Activated naive CD8-positive, alpha-beta T cell treated with anti-CD3 and anti-CD28 coated beads, Interleukin-2, amount 10 ng/mL, durations not matched to agents 7 days and 5 days (primary cell): ENCODE measurements around the gene MYO18A. TPM values are rescaled to one million over a fixed set of nuclear protein-coding genes. Genes with fewer than 3 reads are reported as not detected.

Experiments used
- ATAC-seq: fragments of 150-1000 bp; cut with Tn5 transposase; one replicate; pipeline ENCODE4 v1.10.0; 2021; ENCODE audit warnings: low read depth, moderate library complexity
- POLR2A ChIA-PET: fragments of 350-600 bp; sonication (Branson Sonifier 250); formaldehyde crosslinking; loops from one replicate; lab custom pipeline; 2021; ENCODE audit warnings: antibody characterized with exemption; lab: Charles Lee
- DNase-seq: peaks from one replicate; pipeline ENCODE4 v3.0.0; 2021
- H3K27ac Mint-ChIP-seq: one replicate; pipeline ENCODE4 v1.8.0; 2022; ENCODE audit warnings: mild to moderate bottlenecking, mixed read lengths
- H3K27me3 Mint-ChIP-seq: one replicate; pipeline ENCODE4 v1.8.0; 2022; ENCODE audit warnings: mild to moderate bottlenecking, moderate library complexity, mixed read lengths
- H3K36me3 Mint-ChIP-seq: one replicate; pipeline ENCODE4 v1.8.0; 2021; ENCODE audit warnings: mild to moderate bottlenecking, mixed read lengths
- H3K4me1 Mint-ChIP-seq: one replicate; pipeline ENCODE4 v1.8.0; 2021; ENCODE audit warnings: mixed read lengths
- H3K4me3 Mint-ChIP-seq: one replicate; pipeline ENCODE4 v1.8.0; 2022; ENCODE audit warnings: mild to moderate bottlenecking, moderate library complexity, mixed read lengths
- H3K9me3 Mint-ChIP-seq: one replicate; pipeline ENCODE4 v1.8.0; 2021; ENCODE audit warnings: mixed read lengths
- total RNA-seq, 2 experiments: library from RNA; stranded (reverse); gene quantifications; one replicate each; pipeline ENCODE4 v1.2.3, GENCODE V29; 2021

The MYO18A gene
- total RNA-seq, 2 experiments from 2014 or later: 79.7 to 80.6 TPM

- peaks cover 11% of the 10 kb centered on the region for H3K4me1 Mint-ChIP-seq
- H3K36me3 Mint-ChIP-seq: no peaks in the 10 kb centered on the region
- no peak for ATAC-seq
- no peak overlapping the region for H3K4me3 Mint-ChIP-seq
- no peak overlapping the region for H3K27ac Mint-ChIP-seq
- no peak for DNase-seq
- POLR2A ChIA-PET: no interaction called here
- peaks cover 18% of the 10 kb centered on the region for H3K27me3 Mint-ChIP-seq
- no peaks in the 10 kb centered on the region for H3K9me3 Mint-ChIP-seq
Observed at GRCh38 chr17:29045026-29045425, 135.2 kb downstream of the MYO18A start.

DNA sequence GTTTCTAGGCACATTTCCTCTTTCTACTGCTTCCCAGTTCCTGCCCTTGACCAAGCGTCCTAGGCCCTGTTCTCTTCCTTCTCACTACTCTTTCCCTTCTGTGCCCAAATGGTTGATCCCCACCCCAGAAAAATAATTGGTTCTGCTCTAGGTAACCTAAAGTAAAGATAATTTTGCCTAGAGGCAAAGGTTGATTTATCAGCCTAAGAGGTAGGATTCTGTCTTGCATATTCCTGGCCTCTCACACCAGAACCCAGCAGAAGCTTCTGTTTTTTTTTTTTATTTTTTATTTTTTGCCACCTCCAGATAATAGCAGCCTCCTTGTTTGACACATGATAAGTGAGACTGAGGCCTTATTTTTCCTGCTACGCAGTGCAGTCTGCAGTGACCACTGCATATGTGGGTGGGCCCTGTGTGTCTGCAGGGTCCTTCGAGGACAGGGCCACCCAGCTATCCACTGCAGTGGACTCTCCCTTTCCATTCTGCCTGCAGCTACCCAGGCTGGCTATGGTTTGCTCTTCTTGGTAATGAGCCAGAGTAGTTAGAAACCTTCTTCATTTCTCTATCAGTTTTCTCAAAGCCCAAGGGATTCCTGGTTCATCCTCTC lies 136.6 kb downstream of the MYO18A start:
- Mint-ChIP-seq H3K4me1 (peaks cover 11% of the 10 kb centered on the region), H3K27me3 (peaks cover 13% of the 10 kb centered on the region), H3K4me3 (no peak overlapping the region), H3K36me3 (no peaks in the 10 kb centered on the region), H3K27ac (no peak overlapping the region), H3K9me3 (no peaks in the 10 kb centered on the region)
- POLR2A ChIA-PET: no interaction called here
- DNase-seq (no peak), ATAC-seq (no peak)

- no peak within 1 kb of the TSS for H3K4me3 Mint-ChIP-seq
- POLR2A ChIA-PET: no interaction called here
- ATAC-seq (no peak), DNase-seq (no peak)
- no peaks in the 10 kb centered on the region for H3K36me3 Mint-ChIP-seq
- H3K27me3 Mint-ChIP-seq: peaks cover 9% of the 10 kb centered on the region
- no peaks in the 10 kb centered on the region for H3K9me3 Mint-ChIP-seq
- peaks cover 11% of the 10 kb centered on the region for H3K4me1 Mint-ChIP-seq
- no peak within 1 kb of the TSS for H3K27ac Mint-ChIP-seq
Observed at GRCh38 chr17:29042679-29043538, 137.3 kb downstream of the MYO18A start, which contains the start of gene PIPOX. PIPOX (plus strand) TSS chr17:29043141; CDS start chr17:29043226, 85 bp downstream.

- H3K27ac Mint-ChIP-seq: no peak overlapping the region
- peaks cover 9% of the 10 kb centered on the region for H3K27me3 Mint-ChIP-seq
- H3K4me3 Mint-ChIP-seq: no peak overlapping the region
- H3K36me3 Mint-ChIP-seq: no peaks in the 10 kb centered on the region
- POLR2A ChIA-PET: no interaction called here
- H3K9me3 Mint-ChIP-seq: no peaks in the 10 kb centered on the region
- no peak for ATAC-seq
- H3K4me1 Mint-ChIP-seq: peaks cover 11% of the 10 kb centered on the region
- no peak for DNase-seq
Observed at GRCh38 chr17:29042026-29042678, 138.0 kb downstream of the MYO18A start.

DNA sequence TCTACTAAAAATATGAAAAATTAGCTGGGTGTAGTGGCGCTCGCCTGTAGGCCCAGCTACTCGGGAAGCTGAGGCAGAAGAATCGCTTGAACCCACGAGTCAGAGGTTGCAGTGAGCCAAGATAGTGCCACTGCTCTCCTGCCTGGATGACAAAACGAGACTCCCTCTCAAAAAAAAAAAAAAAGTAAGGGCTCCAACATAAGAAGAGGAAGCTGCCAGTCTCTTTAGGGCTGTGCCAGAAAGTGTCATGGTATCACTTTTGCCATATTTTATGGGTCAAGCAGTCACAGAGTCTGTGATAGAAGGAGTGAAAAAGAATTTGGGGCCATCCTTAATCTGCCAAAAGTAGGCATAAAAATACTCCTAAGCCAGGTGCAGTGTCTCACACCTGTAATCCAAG lies 138.6 kb downstream of the MYO18A start:
- Mint-ChIP-seq H3K27me3 (peaks cover 6% of the 10 kb centered on the region), H3K27ac (no peak overlapping the region), H3K4me3 (no peak overlapping the region), H3K9me3 (no peaks in the 10 kb centered on the region), H3K36me3 (no peaks in the 10 kb centered on the region), H3K4me1 (peaks cover 11% of the 10 kb centered on the region)
- ATAC-seq (no peak), DNase-seq (no peak)
- POLR2A ChIA-PET: no interaction called here

- ATAC-seq (no peak), DNase-seq (no peak)
- peaks cover 11% of the 10 kb centered on the region for H3K4me1 Mint-ChIP-seq
- H3K4me3 Mint-ChIP-seq: no peak overlapping the region
- POLR2A ChIA-PET: no interaction called here
- no peak overlapping the region for H3K27ac Mint-ChIP-seq
- H3K27me3 Mint-ChIP-seq: peaks cover 6% of the 10 kb centered on the region
- no peaks in the 10 kb centered on the region for H3K36me3 Mint-ChIP-seq
- no peaks in the 10 kb centered on the region for H3K9me3 Mint-ChIP-seq
Observed at GRCh38 chr17:29041091-29041490, 139.1 kb downstream of the MYO18A start.

- DNase-seq (no peak), ATAC-seq (no peak)
- H3K4me1 Mint-ChIP-seq: peaks cover 11% of the 10 kb centered on the region
- peaks cover 3% of the 10 kb centered on the region for H3K9me3 Mint-ChIP-seq
- peaks cover 2% of the 10 kb centered on the region for H3K36me3 Mint-ChIP-seq
- H3K4me3 Mint-ChIP-seq: no peak overlapping the region
- POLR2A ChIA-PET: no interaction called here
- H3K27ac Mint-ChIP-seq: no peak overlapping the region
- H3K27me3 Mint-ChIP-seq: peaks cover 11% of the 10 kb centered on the region
Observed at GRCh38 chr17:29039764-29040598, 140.2 kb downstream of the MYO18A start.

GRCh38 chr17:29038085-29038795 lies 142.0 kb downstream of the MYO18A start:
- Mint-ChIP-seq H3K27me3 (peaks cover 20% of the 10 kb centered on the region), H3K36me3 (peaks cover 2% of the 10 kb centered on the region), H3K9me3 (peaks cover 10% of the 10 kb centered on the region), H3K27ac (no peak overlapping the region), H3K4me3 (no peak overlapping the region), H3K4me1 (peaks cover 8% of the 10 kb centered on the region)
- no peak for DNase-seq
- POLR2A ChIA-PET: no interaction called here
- ATAC-seq: no peak

GRCh38 chr17:29037739-29038084 lies 142.5 kb downstream of the MYO18A start:
- no peak overlapping the region for H3K4me3 Mint-ChIP-seq
- peaks cover 4% of the 10 kb centered on the region for H3K4me1 Mint-ChIP-seq
- no peak overlapping the region for H3K27ac Mint-ChIP-seq
- peaks cover 23% of the 10 kb centered on the region for H3K27me3 Mint-ChIP-seq
- no peak for ATAC-seq
- no peak for DNase-seq
- peaks cover 10% of the 10 kb centered on the region for H3K9me3 Mint-ChIP-seq
- H3K36me3 Mint-ChIP-seq: peaks cover 2% of the 10 kb centered on the region
- POLR2A ChIA-PET: no interaction called here

DNA sequence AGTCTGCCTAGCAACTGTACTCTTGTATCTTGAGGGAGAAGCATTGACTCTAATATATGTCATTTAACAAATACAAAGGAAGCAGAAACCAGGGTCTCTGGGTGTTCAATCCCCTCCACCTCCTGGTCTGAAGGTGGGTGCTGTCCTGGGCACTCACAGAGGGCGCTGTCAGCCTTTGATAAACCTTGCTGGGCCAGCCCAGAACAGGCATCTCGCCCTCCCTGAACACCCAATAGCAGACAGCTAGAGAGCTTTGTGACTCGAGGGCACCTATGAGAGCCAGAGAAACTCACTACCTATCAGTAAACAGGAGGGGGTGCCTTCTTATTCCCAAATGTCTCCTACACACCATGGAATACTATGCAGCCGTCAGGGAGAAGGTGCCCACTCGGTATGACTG lies 143.6 kb downstream of the MYO18A start:
- POLR2A ChIA-PET: no interaction called here
- Mint-ChIP-seq H3K27ac (no peak overlapping the region), H3K9me3 (peaks cover 10% of the 10 kb centered on the region), H3K4me3 (no peak overlapping the region), H3K4me1 (no peaks in the 10 kb centered on the region), H3K36me3 (peaks cover 2% of the 10 kb centered on the region), H3K27me3 (peaks cover 33% of the 10 kb centered on the region)
- ATAC-seq (no peak), DNase-seq (no peak)

DNA sequence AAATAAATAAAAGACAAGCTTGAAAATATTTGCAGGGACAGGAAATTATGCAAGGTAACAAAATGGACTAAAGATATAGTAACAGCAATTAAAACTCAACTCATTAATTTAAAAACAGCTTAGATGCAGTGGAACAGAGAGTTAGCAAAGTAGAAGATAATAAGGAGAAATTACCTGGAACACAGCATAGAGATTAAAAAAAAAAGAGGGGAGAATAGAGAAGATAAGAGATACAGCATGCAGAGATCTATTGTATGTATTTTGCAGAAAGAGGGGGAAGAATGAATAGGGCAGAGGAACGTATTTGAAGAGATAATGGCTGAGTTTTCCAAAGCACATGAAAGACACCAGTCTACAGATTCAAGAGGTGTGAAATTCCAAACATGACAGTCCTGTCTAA lies 145.7 kb downstream of the MYO18A start:
- Mint-ChIP-seq H3K9me3 (peaks cover 10% of the 10 kb centered on the region), H3K4me1 (no peaks in the 10 kb centered on the region), H3K4me3 (no peak overlapping the region), H3K27ac (no peak overlapping the region), H3K27me3 (peaks cover 38% of the 10 kb centered on the region), H3K36me3 (peaks cover 2% of the 10 kb centered on the region)
- ATAC-seq: no peak
- no peak for DNase-seq
- POLR2A ChIA-PET: no interaction called here

DNA sequence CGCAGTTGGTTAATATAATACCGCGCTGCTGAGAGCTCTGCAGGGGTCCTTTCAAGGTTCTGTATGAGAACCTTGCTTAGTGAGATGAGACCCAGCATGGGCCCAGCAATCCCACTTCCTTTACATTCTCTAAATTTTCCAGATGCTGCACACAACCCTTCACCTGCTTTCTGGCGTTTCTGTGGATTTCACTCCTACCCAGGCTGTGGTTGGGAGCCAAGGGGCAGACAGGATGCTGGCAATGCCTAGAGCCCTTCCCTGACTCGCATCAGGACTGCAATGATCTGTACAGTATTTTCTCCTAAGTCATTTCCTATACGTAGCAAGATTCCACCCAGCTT lies 147.4 kb downstream of the MYO18A start:
- H3K4me1 Mint-ChIP-seq: no peaks in the 10 kb centered on the region

More for the DNA sequence above, 147.4 kb downstream of the MYO18A start:
- ATAC-seq (no peak), DNase-seq (no peak)
- H3K36me3 Mint-ChIP-seq: peaks cover 2% of the 10 kb centered on the region
- H3K4me3 Mint-ChIP-seq: no peak overlapping the region
- no peak overlapping the region for H3K27ac Mint-ChIP-seq
- H3K27me3 Mint-ChIP-seq: peaks cover 49% of the 10 kb centered on the region
- POLR2A ChIA-PET: no interaction called here
- peaks cover 10% of the 10 kb centered on the region for H3K9me3 Mint-ChIP-seq
